Brain microvascular endothelial cell (primary cell): Measurements from ENCODE around the gene CPN2.

ENCODE experiments used
- DNase-seq: peaks from one replicate; pipeline ENCODE4 v3.0.0-alpha.2; 2020
- H3K27ac ChIP-seq: fragments of 250-450 bp; sonication (Bioruptor Pico); 2 replicates; pipeline ENCODE4 v1.5.1; 2020; ENCODE audit warnings: mild to moderate bottlenecking, moderate library complexity
- H3K27me3 ChIP-seq: fragments of 250-450 bp; sonication (Bioruptor Pico); replicated peaks from 2 replicates; pipeline ENCODE4 v1.5.1; 2020; ENCODE audit warnings: mild to moderate bottlenecking
- H3K36me3 ChIP-seq: fragments of 250-450 bp; sonication (Bioruptor Pico); replicated peaks from 2 replicates; pipeline ENCODE4 v1.5.1; 2020; ENCODE audit warnings: mild to moderate bottlenecking
- H3K4me3 ChIP-seq: 2 replicates; pipeline ENCODE4 v1.5.1; 2011; ENCODE audit warnings: low read depth, mild to moderate bottlenecking, control low read depth, low read length, moderate library complexity
- CTCF ChIP-seq: IDR thresholded peaks from 2 replicates; pipeline ENCODE4 v1.5.1; 2011; ENCODE audit warnings: low read depth, mild to moderate bottlenecking, moderate library complexity, low read length, control low read depth, inconsistent platforms; ENCODE audit errors: missing control alignments
- in situ Hi-C: cut with HindIII; loops from 2 replicates; pipeline ENCODE4 v1.10.0; 2017; ENCODE audit warnings: low sequenced_read_pairs, low pct_ligation_motif_present

CPN2 gene

GRCh38 chr3:194325424-194326153 lies 25.5 kb downstream of the CPN2 start:
- in situ Hi-C loops, result no loop called here
- Histone ChIP-seq H3K36me3 (no peaks in the 10 kb centered on the region), H3K27ac (no peak overlapping the region), H3K27me3 (peaks cover 1% of the 10 kb centered on the region), H3K4me3 (no peak overlapping the region)
- TF ChIP-seq CTCF, result no peak
- DNase-seq, result no peak

GRCh38 chr3:194324823-194325327 lies 26.3 kb downstream of the CPN2 start:
- Histone ChIP-seq H3K27ac (no peak overlapping the region), H3K36me3 (no peaks in the 10 kb centered on the region), H3K4me3 (no peak overlapping the region), H3K27me3 (peaks cover 4% of the 10 kb centered on the region)
- in situ Hi-C loops, result loop anchor here (25.0 kb wide), 1 partner anchor 563 kb away; no protein-coding TSS in a partner anchor
- no peak for TF ChIP-seq CTCF
- no peak for DNase-seq

GRCh38 chr3:194323785-194324735 lies 27.1 kb downstream of the CPN2 start:
- H3K27me3 ChIP-seq, result peaks cover 11% of the 10 kb centered on the region
- H3K27ac ChIP-seq, result no peak overlapping the region
- no peak for TF ChIP-seq CTCF
- H3K4me3 ChIP-seq, result no peak overlapping the region
- DNase-seq, result no peak
- in situ Hi-C loops, result loop anchor here (25.0 kb wide), 1 partner anchor 562 kb away; no protein-coding TSS in a partner anchor
- H3K36me3 ChIP-seq, result no peaks in the 10 kb centered on the region

GRCh38 chr3:194322678-194323211 lies 28.4 kb downstream of the CPN2 start:
- peak; percentile 48 for DNase-seq
- H3K4me3 ChIP-seq, result no peak overlapping the region
- no peak for TF ChIP-seq CTCF
- peaks cover 23% of the 10 kb centered on the region for H3K27me3 ChIP-seq
- in situ Hi-C loops, result loop anchor here (25.0 kb wide), 1 partner anchor 560 kb away; no protein-coding TSS in a partner anchor
- H3K36me3 ChIP-seq, result no peaks in the 10 kb centered on the region
- no peak overlapping the region for H3K27ac ChIP-seq

- no peak for DNase-seq
- TF ChIP-seq CTCF, result no peak
- no peak overlapping the region for H3K27ac ChIP-seq
- H3K36me3 ChIP-seq, result no peaks in the 10 kb centered on the region
- H3K4me3 ChIP-seq, result no peak overlapping the region
- peaks cover 31% of the 10 kb centered on the region for H3K27me3 ChIP-seq
- in situ Hi-C loops, result loop anchor here (25.0 kb wide), 1 partner anchor 560 kb away; no protein-coding TSS in a partner anchor
These were observed 29.2 kb downstream of the CPN2 start for GRCh38 chr3:194321693-194322640.
